GM10248 (cell line): Measurements from ENCODE around the gene MAGED2.
A peak's percentile ranks its signal among the peaks of the same experiment; 100 is the strongest.
"Not testable (repeated sequence)": the region's sequence is repeated elsewhere in the genome, so short reads cannot be mapped to it uniquely, and the experiment has no call there.

Experiments used
- CTCF ChIA-PET: fragments of 300-600 bp; sonication (Branson Sonifier 250); formaldehyde crosslinking; extraction: SDS; loops from one replicate; lab custom pipeline; 2021; ENCODE audit warnings: antibody characterized with exemption; lab: Yijun Ruan, JAX
- POLR2A ChIA-PET: fragments of 350-650 bp; sonication (Branson Sonifier 250); formaldehyde crosslinking; extraction: SDS; loops from one replicate; lab custom pipeline; 2020; ENCODE audit warnings: antibody characterized with exemption; lab: Yijun Ruan, JAX
- DNase-seq: peaks from one replicate; pipeline ENCODE4 v3.0.0; 2012; ENCODE audit errors: extremely low spot score
- CTCF ChIP-seq: IDR thresholded peaks from 2 replicates; pipeline ENCODE4 v1.5.1; 2012; ENCODE audit warnings: mild to moderate bottlenecking, low read depth; ENCODE audit errors: extremely low read depth, missing control alignments, control extremely low read depth

The MAGED2 gene

GRCh38 chrX:54786967-54787366 is 20.6 kb upstream of the MAGED2 start:
- ChIA-PET POLR2A (no interaction called here), CTCF (interaction anchor here (0.8 to 0.9 kb wide), 2 partner anchors 11 to 148 kb away, joined by 3 read pairs; partner anchors contain the start of gene ITIH6)
- DNase-seq: peak; percentile 22
- peak; percentile 5 for TF ChIP-seq CTCF

GRCh38 chrX:54788446-54788845 is 19.1 kb upstream of the MAGED2 start:
- CTCF ChIA-PET: no interaction called here
- POLR2A ChIA-PET: no interaction called here
- DNase-seq: no peak
- TF ChIP-seq CTCF: no peak

- CTCF ChIA-PET, POLR2A ChIA-PET, DNase-seq: not testable (repeated sequence)
These were observed 18.1 kb upstream of the MAGED2 start for GRCh38 chrX:54789405-54789804.

- CTCF ChIA-PET: no interaction called here
- POLR2A ChIA-PET: no interaction called here
- no peak for DNase-seq
- no peak for TF ChIP-seq CTCF
These were observed 13.5 kb upstream of the MAGED2 start for GRCh38 chrX:54794028-54794427.

- POLR2A ChIA-PET: no interaction called here
- CTCF ChIA-PET: no interaction called here
- no peak for TF ChIP-seq CTCF
- DNase-seq: no peak
These were observed 12.8 kb upstream of the MAGED2 start for GRCh38 chrX:54794795-54795194.

GRCh38 chrX:54798137-54798536 is 9.4 kb upstream of the MAGED2 start, which contains the start of gene ITIH6:
ITIH6 (minus strand) TSS chrX:54798255; CDS start chrX:54798210, 45 bp downstream.
- DNase-seq: no peak
- no peak for TF ChIP-seq CTCF
- ChIA-PET POLR2A (no interaction called here), CTCF (interaction anchor here (0.8 to 1.4 kb wide), 2 partner anchors 11 to 17 kb away, joined by 3 to 6 read pairs; no protein-coding TSS in a partner anchor)

GRCh38 chrX:54799046-54799445 is 8.5 kb upstream of the MAGED2 start:
- no peak for DNase-seq
- ChIA-PET POLR2A (no interaction called here), CTCF (no interaction called here)
- no peak for TF ChIP-seq CTCF
